Right cardiac atrium (tissue), 5 donors: Measurements from ENCODE around the gene CTSF. TPM values are rescaled to one million over a fixed set of nuclear protein-coding genes. Genes with fewer than 3 reads are reported as not detected.

Source experiments
- ATAC-seq, 2 donors: fragments of 200-7000 bp; cut with Tn5 transposase; one replicate each; pipeline versions ENCODE4 v1.8.0 to v1.9.1; 2020; ENCODE audit warnings: moderate library complexity in 2 of 2, mild to moderate bottlenecking in 1 of 2
- DNase-seq, 3 donors: peaks; one replicate each; pipeline ENCODE4 v3.0.0-alpha.2; 2020
- H3K27ac ChIP-seq: one replicate; pipeline ENCODE4 v1.5.1; 2013; ENCODE audit warnings: mild to moderate bottlenecking, low read length, control low read depth, moderate library complexity
- H3K27me3 ChIP-seq: one replicate; pipeline ENCODE4 v1.6.1; 2013; ENCODE audit not compliant: control insufficient read depth, insufficient read depth
- H3K4me1 ChIP-seq: one replicate; pipeline ENCODE4 v1.6.1; 2013; ENCODE audit warnings: low read length; ENCODE audit not compliant: control insufficient read depth, insufficient read depth
- H3K4me3 ChIP-seq: one replicate; pipeline ENCODE4 v1.5.1; 2013; ENCODE audit warnings: low read length, control low read depth
- H3K9me3 ChIP-seq: one replicate; pipeline ENCODE4 v1.6.1; 2013; ENCODE audit warnings: low read length; ENCODE audit not compliant: control insufficient read depth
- WGBS: extraction: QIAGEN DNeasy Blood & Tissue Kit; methylation state at CpG from one replicate; pipeline ENCODE4 v1.1.7; 2013; 5-methylcytosine and 5-hydroxymethylcytosine counted together
- intact Hi-C, 4 donors: fragments of 100-400 bp; cut with DNase I; formaldehyde crosslinking; loops; one replicate each; pipeline versions ENCODE4 v1.11.0 to v1.14.0; 2022 to 2023
- polyA plus RNA-seq: library from polyadenylated mRNA; stranded (reverse); fragments of 200-250 nt; gene quantifications from one replicate; pipeline ENCODE4 v1.2.3, GENCODE V29; 2013
- total RNA-seq, 4 donors: library from RNA; stranded (reverse); fragmentation: NEBNext Ultra II Directional; extraction: Animal tissue kit (Norgen Biotek cat#: 25700); gene quantifications; one replicate each; pipeline ENCODE4 v1.2.1, GENCODE V29; 2021
- donor health status: healthy with polysubstance abuse.
- donor health status: DM: no; HTN: yes; CAD: no.
- donor health status: DM: no; HTN: no; CAD: no.
- donor health status: DM: no; HTN: yes; CAD: no; lungs with severe emphysema.
- donor health status: DM: yes; HTN: yes; CAD: no.

The CTSF gene
- total and polyA plus RNA-seq, 5 donors, result 56.0 to 136 (median 87.0) TPM

DNA sequence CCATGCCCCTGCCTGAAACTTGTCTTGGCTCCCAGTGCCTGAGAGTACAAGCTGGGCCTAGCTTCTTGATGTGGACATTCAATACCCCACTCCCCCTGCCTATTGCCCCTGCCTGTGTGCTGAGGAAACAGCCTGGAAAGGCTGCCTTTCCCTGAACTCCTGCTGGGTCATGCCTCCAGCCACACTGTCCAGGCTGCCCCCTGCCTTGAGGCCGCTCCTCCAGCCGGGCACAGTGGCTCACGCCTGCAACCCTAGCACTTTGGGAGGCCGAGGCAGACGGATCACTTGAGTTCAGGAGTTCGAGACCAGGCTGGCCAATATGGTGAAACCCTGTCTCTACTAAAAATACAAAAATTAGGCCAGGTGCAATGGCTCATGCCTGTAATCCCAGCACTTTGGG, 34.7 kb upstream of the CTSF start:
- no peaks in the 10 kb centered on the region for H3K9me3 ChIP-seq
- H3K4me3 ChIP-seq, result no peak overlapping the region
- no peak overlapping the region for H3K27ac ChIP-seq
- WGBS, result 96% methylated on average over 6 of the region's 6 CpGs
- H3K4me1 ChIP-seq, result no peaks in the 10 kb centered on the region
- DNase-seq (no peak), ATAC-seq (no peak)
- intact Hi-C loops, result no loop called here
- no peaks in the 10 kb centered on the region for H3K27me3 ChIP-seq

DNA sequence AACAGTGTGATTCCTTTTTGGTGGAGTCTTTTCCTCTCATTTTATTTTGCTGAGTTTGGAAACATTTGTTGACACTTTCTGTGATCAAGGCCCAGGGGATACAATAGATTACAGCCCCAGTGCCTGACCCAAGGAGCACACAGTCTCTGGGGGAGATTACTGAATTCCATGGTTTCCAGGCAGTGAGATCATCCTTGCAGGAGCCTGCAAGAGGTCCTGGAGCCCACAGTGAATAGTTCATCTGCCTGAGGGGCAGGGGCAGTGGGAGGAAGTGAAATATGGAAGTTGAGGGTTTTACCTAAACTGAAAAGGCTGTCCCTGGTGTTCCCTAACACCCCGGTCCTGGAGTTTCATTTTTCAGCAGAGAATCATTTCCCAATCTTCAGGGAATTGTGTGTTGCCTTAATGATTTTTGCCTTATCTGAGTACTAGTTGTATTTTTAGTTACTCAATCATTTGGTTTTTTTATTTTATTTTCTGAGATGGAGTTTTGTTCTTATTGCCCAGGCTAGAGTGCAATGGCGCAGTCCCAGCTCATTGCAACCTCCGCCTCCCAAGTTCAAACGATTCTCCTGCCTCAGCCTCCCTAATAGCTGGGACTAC, 32.3 kb upstream of the CTSF start:
- Histone ChIP-seq H3K4me1 (no peaks in the 10 kb centered on the region), H3K4me3 (no peak overlapping the region), H3K9me3 (no peaks in the 10 kb centered on the region), H3K27ac (peak overlapping the region; percentile 49), H3K27me3 (no peaks in the 10 kb centered on the region)
- ATAC-seq (peak; percentile 60 to 71), DNase-seq (peak in 1 of 3 donors; percentile 31)
- 79% methylated on average over 4 of the region's 4 CpGs for WGBS
- intact Hi-C loops, result no loop called here

DNA sequence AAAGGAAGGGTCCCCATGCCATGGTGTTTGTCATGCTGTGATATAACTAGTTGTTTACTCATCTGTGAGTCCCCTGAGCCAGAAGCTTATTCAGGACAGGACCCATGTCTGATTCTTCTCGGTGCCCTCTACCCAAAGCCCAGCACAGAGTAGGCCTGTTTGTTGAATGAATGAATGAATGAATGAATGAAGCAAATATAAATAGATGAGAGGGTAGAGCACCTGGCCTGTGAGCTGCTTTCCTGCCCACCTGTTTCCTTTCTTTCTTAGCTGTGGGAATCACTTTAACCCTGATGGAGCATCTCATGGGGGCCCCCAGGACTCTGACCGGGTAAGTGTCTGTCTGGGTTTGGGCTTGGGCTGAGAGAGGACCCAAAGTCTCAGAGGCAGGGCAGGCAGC, 31.8 kb upstream of the CTSF start:
- no peak for ATAC-seq
- 73% methylated on average over 2 of the region's 2 CpGs for WGBS

DNA sequence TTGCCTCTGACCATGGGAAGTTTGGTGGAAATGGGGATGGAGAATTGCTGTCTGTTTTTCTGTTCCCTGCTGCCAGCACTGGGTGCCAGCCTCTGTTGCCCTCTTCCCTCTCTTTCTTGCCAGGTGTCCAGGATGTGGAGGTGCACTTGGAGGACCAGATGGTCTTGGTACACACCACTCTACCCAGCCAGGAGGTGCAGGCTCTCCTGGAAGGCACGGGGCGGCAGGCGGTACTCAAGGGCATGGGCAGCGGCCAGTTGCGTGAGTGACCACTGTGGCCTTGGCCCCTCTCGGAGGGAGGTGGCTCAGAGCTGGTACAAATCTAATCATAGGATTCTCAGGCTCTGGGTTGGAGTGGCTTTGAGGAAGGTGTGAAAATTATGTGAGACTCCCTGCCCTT, 30.6 kb upstream of the CTSF start:
- H3K4me3 ChIP-seq, result no peak overlapping the region
- WGBS, result 92% methylated on average over 6 of the region's 6 CpGs
- no peaks in the 10 kb centered on the region for H3K27me3 ChIP-seq
- ATAC-seq, result no peak
- intact Hi-C loops, result no loop called here
- H3K27ac ChIP-seq, result no peak overlapping the region
- peaks cover 7% of the 10 kb centered on the region for H3K4me1 ChIP-seq
- no peak for DNase-seq
- H3K9me3 ChIP-seq, result no peaks in the 10 kb centered on the region

More for the DNA sequence above, 31.8 kb upstream of the CTSF start:
- DNase-seq, result no peak
- Histone ChIP-seq H3K27ac (no peak overlapping the region), H3K9me3 (no peaks in the 10 kb centered on the region), H3K4me1 (peaks cover 3% of the 10 kb centered on the region), H3K4me3 (no peak overlapping the region), H3K27me3 (no peaks in the 10 kb centered on the region)
- intact Hi-C loops, result no loop called here

DNA sequence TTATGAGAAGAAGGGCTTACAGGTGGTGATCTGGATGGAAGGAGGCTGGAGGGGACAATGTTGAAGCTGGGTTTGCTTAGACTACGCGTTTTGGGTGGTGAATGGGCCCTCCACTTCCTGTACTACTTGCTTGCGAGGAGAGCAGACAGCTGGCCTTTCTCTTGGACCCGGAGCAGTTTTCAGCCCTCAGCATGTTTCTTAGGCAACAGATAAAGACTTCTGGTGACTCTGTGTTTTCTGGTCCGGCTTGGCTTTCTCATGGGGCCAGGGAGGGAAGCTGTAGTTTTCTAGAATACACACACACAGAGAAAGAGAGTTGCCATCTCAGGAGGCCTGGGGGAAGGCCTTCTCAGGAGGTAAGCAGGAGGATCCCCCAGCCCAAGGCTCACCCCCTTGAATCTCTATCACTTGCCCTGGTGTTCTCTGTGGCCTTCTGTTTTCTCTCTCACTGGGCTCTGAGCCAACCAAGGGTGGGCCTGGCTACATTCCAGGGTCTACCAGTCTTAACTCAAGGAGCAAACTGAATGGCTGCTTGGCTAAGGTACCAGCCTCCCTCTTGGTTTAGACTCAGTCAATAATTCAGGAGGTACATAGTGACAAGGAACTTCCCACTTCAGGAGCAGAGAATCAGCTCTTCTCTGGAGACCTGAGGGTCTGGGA, 27.0 kb upstream of the CTSF start:
- peak; percentile 77 to 87 (median 79) for DNase-seq
- no peaks in the 10 kb centered on the region for H3K27me3 ChIP-seq
- peak overlapping the region; percentile 87 for H3K27ac ChIP-seq
- no peaks in the 10 kb centered on the region for H3K9me3 ChIP-seq
- intact Hi-C loops, result no loop called here
- H3K4me1 ChIP-seq, result peaks cover 9% of the 10 kb centered on the region
- ATAC-seq, result peak; percentile 40 to 75
- WGBS, result 44% methylated on average over 5 of the region's 5 CpGs
- H3K4me3 ChIP-seq, result no peak overlapping the region

DNA sequence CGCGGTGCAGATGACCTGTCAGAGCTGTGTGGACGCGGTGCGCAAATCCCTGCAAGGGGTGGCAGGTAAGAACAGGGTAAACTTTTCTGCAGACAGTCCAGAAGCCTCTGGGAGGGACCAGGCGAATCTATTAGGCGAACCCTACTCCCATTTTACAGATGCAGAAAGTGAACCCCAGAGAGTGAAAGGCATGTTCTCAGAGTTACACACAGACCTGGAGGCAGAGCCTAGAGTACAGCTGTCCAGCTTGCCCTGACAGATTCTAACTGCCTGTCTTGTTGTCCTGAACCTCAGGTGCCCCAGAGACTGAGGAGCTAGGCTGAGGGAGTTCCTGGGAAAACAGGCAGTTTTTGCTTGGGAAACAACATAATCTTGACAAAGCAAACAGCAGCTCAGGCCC, 25.2 kb upstream of the CTSF start:
- 59% methylated on average over 7 of the region's 7 CpGs for WGBS
- Histone ChIP-seq H3K27me3 (no peaks in the 10 kb centered on the region), H3K27ac (no peak overlapping the region), H3K4me1 (peaks cover 9% of the 10 kb centered on the region), H3K4me3 (peak overlapping the region; percentile 48), H3K9me3 (no peaks in the 10 kb centered on the region)
- intact Hi-C loops, result loop anchor here in 2 of 4 donors (5.0 kb wide), 1 partner anchor 84 kb away; the partner anchor contains the start of gene RBM4B (in 2 of the 2)
- DNase-seq, result no peak
- ATAC-seq, result no peak

DNA sequence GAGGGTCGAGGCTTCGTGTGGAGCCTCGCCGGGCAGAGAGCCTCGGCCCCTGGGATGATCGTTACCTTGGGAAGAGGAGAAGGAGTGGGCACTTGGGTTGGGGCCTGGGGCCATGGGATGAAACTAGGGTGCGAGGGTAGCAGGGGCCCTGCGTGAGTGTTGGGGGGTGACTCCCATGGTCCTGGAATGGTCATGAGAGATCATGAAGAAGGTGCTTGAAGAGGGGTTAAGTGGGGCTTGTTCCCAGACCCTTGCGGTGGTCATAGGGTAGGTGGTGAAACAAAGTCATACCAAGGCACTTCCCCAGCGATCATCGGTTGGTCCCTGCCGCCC, 24.9 kb upstream of the CTSF start:
- intact Hi-C loops, result loop anchor here in 2 of 4 donors (5.0 kb wide), 1 partner anchor 84 kb away; the partner anchor contains the start of gene RBM4B (in 2 of the 2)

DNA sequence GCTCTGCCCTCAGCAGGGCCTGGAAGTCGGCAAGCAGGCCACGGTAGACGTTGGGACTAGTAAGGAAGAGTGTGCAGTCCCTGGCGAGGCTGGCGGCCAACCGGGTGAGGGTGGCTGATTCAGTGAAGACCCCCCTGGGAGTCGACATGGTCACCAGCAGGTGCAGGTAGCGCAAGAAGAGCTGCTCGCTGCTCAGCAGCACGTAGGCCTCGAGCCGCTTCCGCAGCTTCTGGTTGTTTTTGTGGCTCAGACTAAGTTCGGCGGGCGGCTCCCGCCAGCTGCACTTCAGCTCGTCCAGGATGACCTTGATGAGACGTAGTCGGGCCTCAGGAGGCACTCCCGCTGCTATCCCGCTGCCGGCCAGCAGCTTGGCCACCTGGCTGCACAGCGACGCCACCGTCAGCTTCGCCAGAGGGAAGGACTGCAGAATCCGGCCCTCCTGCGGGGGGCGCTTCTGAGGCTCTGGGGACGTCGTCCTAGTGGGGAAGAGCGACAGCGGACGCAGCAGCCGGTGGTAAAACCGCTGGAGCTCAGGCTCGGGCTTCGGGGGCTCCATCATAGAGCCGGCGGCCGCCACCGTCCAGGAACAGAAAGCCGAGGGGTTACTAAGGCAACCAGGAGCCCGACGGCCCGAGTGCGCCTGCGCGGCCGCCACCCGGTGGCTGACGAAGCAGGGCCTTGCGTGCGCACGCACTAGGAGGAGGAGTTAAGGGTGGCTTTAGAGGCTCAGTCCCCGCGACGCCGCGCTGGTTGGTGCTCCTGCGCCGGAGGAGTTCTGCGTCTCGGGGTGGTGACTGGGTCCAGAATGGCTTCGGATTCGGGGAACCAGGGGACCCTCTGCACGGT, 24.3 kb upstream of the CTSF start, which contains the start of the genes CCDC87 and CCS:
Gene CCDC87 (minus strand): TSS at position 607 of the 846 bp plus-strand sequence. CDS start 48 bp downstream, at position 559.
Gene CCS (plus strand): TSS at position 729 of the 846 bp plus-strand sequence. CDS start 77 bp downstream, at position 806.
- peak within 1 kb of the TSS; percentile 48 for H3K4me3 ChIP-seq
- no peaks in the 10 kb centered on the region for H3K27me3 ChIP-seq
- ATAC-seq (peak; percentile 97 to 98), DNase-seq (peak; percentile 99 to 100 (median 99))
- peak within 1 kb of the TSS; percentile 37 for H3K27ac ChIP-seq
- H3K9me3 ChIP-seq, result no peaks in the 10 kb centered on the region
- 15% methylated on average over 68 of the region's 68 CpGs for WGBS
- intact Hi-C loops, result loop anchor here in 2 of 4 donors (5.0 kb wide), 1 partner anchor 85 kb away; the partner anchor contains the start of gene RBM4B (in 2 of the 2)
- H3K4me1 ChIP-seq, result peaks cover 9% of the 10 kb centered on the region

More for the DNA sequence above, 24.9 kb upstream of the CTSF start:
- Histone ChIP-seq H3K9me3 (no peaks in the 10 kb centered on the region), H3K27ac (peak overlapping the region; percentile 8), H3K4me3 (peak overlapping the region; percentile 48), H3K4me1 (peaks cover 9% of the 10 kb centered on the region), H3K27me3 (no peaks in the 10 kb centered on the region)
- 6% methylated on average over 12 of the region's 12 CpGs for WGBS
- DNase-seq (no peak), ATAC-seq (no peak)

DNA sequence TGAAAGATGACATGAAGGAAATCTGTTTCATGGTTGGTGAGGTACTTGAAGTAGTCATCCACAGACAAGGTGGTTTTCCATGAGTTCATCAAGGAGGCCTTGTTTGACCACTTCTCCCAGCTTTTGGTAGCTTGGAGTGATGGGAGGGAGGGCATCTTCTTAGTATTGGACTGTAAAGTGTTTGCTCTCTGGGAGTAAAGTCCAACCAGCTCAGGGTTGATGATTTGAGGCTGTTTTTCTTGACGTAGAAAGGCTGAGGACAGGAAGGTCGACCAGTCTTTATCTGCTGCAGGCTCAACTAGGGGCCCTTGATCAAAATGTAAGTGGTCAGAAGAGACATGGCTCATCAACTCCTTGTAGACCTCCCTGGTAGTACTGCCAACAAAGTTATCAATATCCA, 22.8 kb upstream of the CTSF start:
- ATAC-seq (no peak), DNase-seq (no peak)
- H3K4me3 ChIP-seq, result no peak overlapping the region
- H3K27ac ChIP-seq, result no peak overlapping the region
- peaks cover 9% of the 10 kb centered on the region for H3K4me1 ChIP-seq
- 93% methylated on average over 2 of the region's 2 CpGs for WGBS
- no peaks in the 10 kb centered on the region for H3K9me3 ChIP-seq
- intact Hi-C loops, result loop anchor here in 2 of 4 donors (5.0 kb wide), 1 partner anchor 86 kb away; the partner anchor contains the start of gene RBM4B (in 2 of the 2)
- H3K27me3 ChIP-seq, result no peaks in the 10 kb centered on the region

DNA sequence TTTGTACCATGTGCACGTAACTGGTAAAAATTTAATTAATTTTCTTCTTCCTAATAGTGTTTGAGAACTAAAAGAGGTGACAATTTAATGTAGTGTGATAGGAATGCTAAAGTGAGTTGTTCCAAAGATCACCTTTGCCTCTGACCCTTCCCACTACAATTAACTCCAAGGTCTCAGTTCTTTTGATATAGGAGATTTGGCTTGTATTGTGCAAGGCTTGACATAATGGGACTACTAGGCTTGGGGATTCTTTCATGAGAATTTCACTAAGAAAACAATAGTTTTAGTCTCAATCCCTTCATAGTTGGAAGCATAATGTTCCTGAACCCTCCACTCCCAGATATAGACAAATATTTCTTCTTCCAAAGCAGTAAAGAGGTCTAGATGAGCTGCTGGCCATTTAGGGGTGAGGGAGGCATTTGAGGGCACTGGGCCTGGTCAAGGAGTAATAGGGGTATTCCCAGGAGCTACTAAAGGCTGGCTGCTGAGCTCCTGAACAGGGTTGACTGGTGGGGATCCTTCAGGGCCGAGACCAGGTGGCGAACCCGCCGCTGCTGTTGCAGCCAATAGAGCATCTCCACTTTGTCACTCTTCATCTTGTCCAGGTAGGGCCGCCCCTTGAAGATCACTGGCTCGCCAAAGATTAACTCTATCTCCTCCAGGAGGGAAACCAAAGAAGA, 21.7 kb upstream of the CTSF start:
- Histone ChIP-seq H3K27me3 (no peaks in the 10 kb centered on the region), H3K9me3 (no peaks in the 10 kb centered on the region), H3K4me1 (peaks cover 5% of the 10 kb centered on the region), H3K4me3 (no peak overlapping the region), H3K27ac (no peak overlapping the region)
- 96% methylated on average over 7 of the region's 7 CpGs for WGBS
- ATAC-seq, result no peak
- DNase-seq, result no peak
- intact Hi-C loops, result loop anchor here in 2 of 4 donors (5.0 kb wide), 1 partner anchor 87 kb away; the partner anchor contains the start of gene RBM4B (in 2 of the 2)
